Endodermal cell (in vitro differentiated cells): ENCODE results near the gene ASGR2. TPM values are rescaled to one million over a fixed set of nuclear protein-coding genes. Genes with fewer than 3 reads are reported as not detected.
"Not testable (repeated sequence)": the region's sequence is repeated elsewhere in the genome, so short reads cannot be mapped to it uniquely, and the experiment has no call there.

Experiments used
- DNase-seq: peaks from one replicate; pipeline ENCODE4 v3.0.0-alpha.2; 2017
- H3K27ac ChIP-seq: 2 replicates; pipeline ENCODE4 v1.5.1; 2013; ENCODE audit warnings: mild to moderate bottlenecking, low read depth, low read length, moderate library complexity
- H3K27me3 ChIP-seq: 2 replicates; pipeline ENCODE4 v1.6.1; 2013; ENCODE audit warnings: mild to moderate bottlenecking, low read length, moderate library complexity; ENCODE audit not compliant: insufficient read depth, control insufficient read depth, poor library complexity, severe bottlenecking
- H3K36me3 ChIP-seq: 2 replicates; pipeline ENCODE4 v1.7.0; 2013; ENCODE audit warnings: mild to moderate bottlenecking, low read length, moderate library complexity; ENCODE audit not compliant: control insufficient read depth, insufficient read depth
- H3K4me1 ChIP-seq: one replicate; pipeline ENCODE4 v1.7.0; 2013; ENCODE audit warnings: low read length; ENCODE audit not compliant: control insufficient read depth, insufficient read depth
- H3K4me3 ChIP-seq: 2 replicates; pipeline ENCODE4 v1.5.1; 2013; ENCODE audit warnings: mild to moderate bottlenecking, low read length, moderate library complexity
- H3K9ac ChIP-seq: 2 replicates; pipeline ENCODE4 v1.6.1; 2013; ENCODE audit warnings: mild to moderate bottlenecking, low read length, moderate library complexity; ENCODE audit not compliant: poor library complexity, severe bottlenecking; ENCODE audit errors: extremely low read depth
- H3K9me3 ChIP-seq: 2 replicates; pipeline ENCODE4 v1.6.1; 2013; ENCODE audit warnings: mild to moderate bottlenecking, low read length, moderate library complexity; ENCODE audit not compliant: control insufficient read depth
- H3K27ac Mint-ChIP-seq: 2 replicates; pipeline ENCODE4 v1.8.0; 2020; ENCODE audit warnings: mixed read lengths
- H3K27me3 Mint-ChIP-seq: 2 replicates; pipeline ENCODE4 v1.8.0; 2021; ENCODE audit warnings: mild to moderate bottlenecking, mixed read lengths; ENCODE audit not compliant: insufficient read depth
- H3K36me3 Mint-ChIP-seq: 2 replicates; pipeline ENCODE4 v1.8.0; 2020; ENCODE audit warnings: low read depth, mixed read lengths
- H3K4me1 Mint-ChIP-seq: 2 replicates; pipeline ENCODE4 v1.8.0; 2020; ENCODE audit warnings: mixed read lengths
- H3K4me3 Mint-ChIP-seq: 2 replicates; pipeline ENCODE4 v1.8.0; 2020; ENCODE audit warnings: mild to moderate bottlenecking, moderate library complexity, mixed read lengths
- H3K9me3 Mint-ChIP-seq: 2 replicates; pipeline ENCODE4 v1.8.0; 2020; ENCODE audit warnings: mild to moderate bottlenecking, mixed read lengths
- CTCF ChIP-seq: fragments of 200-600 bp; sonication (generic); conservative IDR thresholded peaks from 2 replicates; pipeline ENCODE4 v1.5.0; 2021; ENCODE audit warnings: antibody characterized with exemption, mild to moderate bottlenecking
- WGBS, 2 experiments: methylation state at CpG; one replicate each; pipeline versions ENCODE4 v1.1.5 to v1.1.7; 2013; ENCODE audit warnings: missing lambda C conversion rate in 2 of 2, mixed read lengths in 1 of 2; ENCODE audit not compliant: insufficient coverage in 1 of 2, insufficient read length in 1 of 2; 5-methylcytosine and 5-hydroxymethylcytosine counted together
- total RNA-seq, 2 donors: library from RNA; stranded (reverse); fragmentation: NEBNext Ultra II Directional in 1 of 2; extraction: Animal tissue kit (Norgen Biotek cat#: 25700) in 1 of 2; gene quantifications; 2 replicates in 1 of 2; 3 replicates in 1 of 2; pipeline ENCODE4 v1.2.1, GENCODE V29; 2021

Gene ASGR2
- total RNA-seq, 2 donors from 2014 or later = 0.44 TPM; not detected in 1

- Histone ChIP-seq H3K4me3 (no peak overlapping the region), H3K9ac (no peak overlapping the region), H3K27ac (no peak overlapping the region), H3K4me1 (no peaks in the 10 kb centered on the region), H3K9me3 (no peaks in the 10 kb centered on the region), H3K27me3 (no peaks in the 10 kb centered on the region), H3K36me3 (no peaks in the 10 kb centered on the region)
- Mint-ChIP-seq H3K4me1 (peaks cover 27% of the 10 kb centered on the region), H3K9me3 (no peaks in the 10 kb centered on the region), H3K27ac (peak overlapping the region; percentile 31), H3K27me3 (peaks cover 5% of the 10 kb centered on the region), H3K36me3 (no peaks in the 10 kb centered on the region), H3K4me3 (no peak overlapping the region)
- 72 to 76% methylated on average over 3 to 11 of the region's 11 CpGs for WGBS, 2 experiments
- no peak for TF ChIP-seq CTCF
- peak; percentile 76 for DNase-seq
These were observed 16.2 kb upstream of the ASGR2 start for GRCh38 chr17:7130621-7131422.

- Mint-ChIP-seq H3K4me3 (no peak overlapping the region), H3K27ac (no peak overlapping the region), H3K9me3 (no peaks in the 10 kb centered on the region), H3K27me3 (peaks cover 2% of the 10 kb centered on the region), H3K4me1 (peaks cover 25% of the 10 kb centered on the region), H3K36me3 (no peaks in the 10 kb centered on the region)
- DNase-seq = no peak
- 87 to 100% methylated on average over 4 to 8 of the region's 8 CpGs for WGBS, 2 experiments
- Histone ChIP-seq H3K27ac (no peak overlapping the region), H3K9me3 (no peaks in the 10 kb centered on the region), H3K9ac (no peak overlapping the region), H3K36me3 (no peaks in the 10 kb centered on the region), H3K4me1 (no peaks in the 10 kb centered on the region), H3K27me3 (no peaks in the 10 kb centered on the region), H3K4me3 (no peak overlapping the region)
- no peak for TF ChIP-seq CTCF
These were observed 14.7 kb upstream of the ASGR2 start for GRCh38 chr17:7129311-7129710.

- Histone ChIP-seq H3K4me3 (no peak overlapping the region), H3K27ac (no peak overlapping the region), H3K9me3 (no peaks in the 10 kb centered on the region), H3K27me3 (no peaks in the 10 kb centered on the region), H3K4me1 (no peaks in the 10 kb centered on the region), H3K36me3 (no peaks in the 10 kb centered on the region), H3K9ac (no peak overlapping the region)
- WGBS, 2 experiments = 80% methylated on average over 4 to 5 of the region's 5 CpGs
- H3K4me3 Mint-ChIP-seq = no peak overlapping the region
- no peak overlapping the region for H3K27ac Mint-ChIP-seq
- H3K27me3 Mint-ChIP-seq = peaks cover 4% of the 10 kb centered on the region
- H3K36me3 Mint-ChIP-seq = no peaks in the 10 kb centered on the region
- H3K4me1 Mint-ChIP-seq = peaks cover 24% of the 10 kb centered on the region
- TF ChIP-seq CTCF = no peak
- no peaks in the 10 kb centered on the region for H3K9me3 Mint-ChIP-seq
- no peak for DNase-seq
These were observed 13.5 kb upstream of the ASGR2 start for GRCh38 chr17:7128160-7128559.

- H3K4me3 Mint-ChIP-seq, H3K4me1 ChIP-seq, H3K9me3 ChIP-seq, H3K4me3 ChIP-seq, H3K36me3 Mint-ChIP-seq, H3K9ac ChIP-seq, H3K27ac Mint-ChIP-seq, H3K27me3 ChIP-seq, H3K9me3 Mint-ChIP-seq, H3K27ac ChIP-seq, DNase-seq, H3K27me3 Mint-ChIP-seq, H3K36me3 ChIP-seq: not testable (repeated sequence)
- H3K4me1 Mint-ChIP-seq = peaks cover 21% of the 10 kb centered on the region
- WGBS, 2 experiments = no CpG with 5 or more reads among the region's 5 CpGs
These were observed 12.9 kb upstream of the ASGR2 start for GRCh38 chr17:7127501-7127900.
